Chondrocyte (in vitro differentiated cells): ENCODE measurements around the gene SERPINA1. TPM values are rescaled to one million over a fixed set of nuclear protein-coding genes. Genes with fewer than 3 reads are reported as not detected.

ENCODE experiments used
- DNase-seq: peaks from one replicate; pipeline ENCODE4 v3.0.0; 2021; ENCODE audit warnings: mixed read lengths, low spot score
- H3K27ac Mint-ChIP-seq: one replicate; pipeline ENCODE4 v1.8.0; 2021; ENCODE audit warnings: mild to moderate bottlenecking, moderate library complexity, mixed read lengths; ENCODE audit not compliant: unreplicated experiment
- H3K27me3 Mint-ChIP-seq: 2 replicates; pipeline ENCODE4 v1.8.0; 2021; ENCODE audit warnings: low read depth, mixed read lengths
- H3K36me3 Mint-ChIP-seq: 2 replicates; pipeline ENCODE4 v1.8.0; 2021; ENCODE audit warnings: low read depth, mixed read lengths
- H3K4me1 Mint-ChIP-seq: 2 replicates; pipeline ENCODE4 v1.8.0; 2021; ENCODE audit warnings: low read depth, mild to moderate bottlenecking, mixed read lengths
- H3K4me3 Mint-ChIP-seq: one replicate; pipeline ENCODE4 v1.8.0; 2021; ENCODE audit warnings: mild to moderate bottlenecking, moderate library complexity, mixed read lengths; ENCODE audit not compliant: unreplicated experiment
- H3K9me3 Mint-ChIP-seq: 2 replicates; pipeline ENCODE4 v1.8.0; 2021; ENCODE audit warnings: low read depth, mixed read lengths
- total RNA-seq: library from RNA; stranded (reverse); gene quantifications from 3 replicates; pipeline ENCODE4 v1.2.1, GENCODE V29; 2021
- TF ChIP-seq, protein P1 (sequence below): fragments of 200-600 bp; sonication (generic); IDR thresholded peaks from 2 replicates; pipeline ENCODE4 v1.5.0; 2021; ENCODE audit warnings: antibody characterized with exemption, mild to moderate bottlenecking, moderate library complexity

The SERPINA1 gene
- total RNA-seq, 1 donor from 2014 or later = 0.20 TPM

DNA sequence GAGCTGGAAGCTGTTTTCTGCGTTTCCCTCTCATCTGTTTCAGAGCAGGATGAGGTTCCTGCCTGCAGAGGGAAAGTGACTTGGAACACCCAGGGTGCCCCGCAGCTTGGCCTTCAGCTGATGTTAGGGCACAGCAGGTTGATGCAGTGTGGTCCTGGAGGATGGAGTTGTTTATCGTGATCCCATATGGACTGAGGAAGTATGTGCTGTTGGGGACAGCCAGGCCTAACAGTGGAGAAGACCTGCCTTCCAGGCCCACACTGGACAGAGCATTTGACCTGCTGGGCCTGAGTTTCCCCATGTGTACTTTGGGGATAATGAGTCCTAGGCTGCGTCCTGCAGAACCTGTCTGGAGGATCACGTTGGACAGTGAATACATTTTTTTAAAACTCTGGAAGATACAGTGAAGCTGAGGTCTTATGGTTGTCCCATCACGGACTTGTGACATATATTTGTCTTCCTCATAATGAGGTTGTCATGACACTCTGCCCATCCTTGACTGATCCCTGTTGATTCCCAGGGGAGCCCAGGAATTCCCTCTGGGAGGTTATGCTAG is 12.8 kb downstream of the SERPINA1 start:
- Mint-ChIP-seq H3K27ac (no peak overlapping the region), H3K27me3 (peaks cover 9% of the 10 kb centered on the region), H3K4me1 (peaks cover 19% of the 10 kb centered on the region)

DNA sequence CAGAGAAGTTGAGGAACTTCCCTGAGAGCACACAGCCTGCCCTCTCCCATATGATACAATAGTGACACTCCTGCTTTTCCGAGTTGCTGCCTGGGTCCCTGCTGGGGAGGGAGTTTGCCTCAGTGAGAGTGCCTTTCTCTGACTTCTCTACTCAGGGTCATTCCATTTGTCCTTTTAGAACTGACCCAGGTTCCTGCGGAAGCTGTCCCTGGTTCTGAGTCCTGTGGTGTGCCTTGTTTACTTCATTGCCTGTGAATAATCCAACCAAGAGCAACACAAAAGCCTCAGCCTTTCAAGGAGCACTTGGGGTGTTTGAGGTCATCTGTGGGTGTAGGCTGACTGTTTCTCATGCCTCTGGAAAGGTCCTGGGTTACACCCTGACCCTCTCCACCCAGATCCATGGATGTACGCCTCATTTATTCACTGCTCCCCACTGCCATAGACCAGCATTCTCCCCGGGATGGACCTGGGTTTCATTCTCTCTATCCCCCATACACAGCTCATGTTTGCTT is 13.6 kb downstream of the SERPINA1 start:
- no peak for DNase-seq
- Mint-ChIP-seq H3K4me1 (peaks cover 15% of the 10 kb centered on the region), H3K9me3 (no peaks in the 10 kb centered on the region), H3K4me3 (no peak overlapping the region), H3K27ac (no peak overlapping the region), H3K36me3 (no peaks in the 10 kb centered on the region), H3K27me3 (peaks cover 6% of the 10 kb centered on the region)
- TF ChIP-seq, protein P1, sequence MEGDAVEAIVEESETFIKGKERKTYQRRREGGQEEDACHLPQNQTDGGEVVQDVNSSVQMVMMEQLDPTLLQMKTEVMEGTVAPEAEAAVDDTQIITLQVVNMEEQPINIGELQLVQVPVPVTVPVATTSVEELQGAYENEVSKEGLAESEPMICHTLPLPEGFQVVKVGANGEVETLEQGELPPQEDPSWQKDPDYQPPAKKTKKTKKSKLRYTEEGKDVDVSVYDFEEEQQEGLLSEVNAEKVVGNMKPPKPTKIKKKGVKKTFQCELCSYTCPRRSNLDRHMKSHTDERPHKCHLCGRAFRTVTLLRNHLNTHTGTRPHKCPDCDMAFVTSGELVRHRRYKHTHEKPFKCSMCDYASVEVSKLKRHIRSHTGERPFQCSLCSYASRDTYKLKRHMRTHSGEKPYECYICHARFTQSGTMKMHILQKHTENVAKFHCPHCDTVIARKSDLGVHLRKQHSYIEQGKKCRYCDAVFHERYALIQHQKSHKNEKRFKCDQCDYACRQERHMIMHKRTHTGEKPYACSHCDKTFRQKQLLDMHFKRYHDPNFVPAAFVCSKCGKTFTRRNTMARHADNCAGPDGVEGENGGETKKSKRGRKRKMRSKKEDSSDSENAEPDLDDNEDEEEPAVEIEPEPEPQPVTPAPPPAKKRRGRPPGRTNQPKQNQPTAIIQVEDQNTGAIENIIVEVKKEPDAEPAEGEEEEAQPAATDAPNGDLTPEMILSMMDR = no peak

More for the DNA sequence above, 12.8 kb downstream of the SERPINA1 start:
- no peaks in the 10 kb centered on the region for H3K36me3 Mint-ChIP-seq
- TF ChIP-seq, protein P1 = no peak
- H3K4me3 Mint-ChIP-seq = no peak overlapping the region
- DNase-seq = no peak
- H3K9me3 Mint-ChIP-seq = no peaks in the 10 kb centered on the region

DNA sequence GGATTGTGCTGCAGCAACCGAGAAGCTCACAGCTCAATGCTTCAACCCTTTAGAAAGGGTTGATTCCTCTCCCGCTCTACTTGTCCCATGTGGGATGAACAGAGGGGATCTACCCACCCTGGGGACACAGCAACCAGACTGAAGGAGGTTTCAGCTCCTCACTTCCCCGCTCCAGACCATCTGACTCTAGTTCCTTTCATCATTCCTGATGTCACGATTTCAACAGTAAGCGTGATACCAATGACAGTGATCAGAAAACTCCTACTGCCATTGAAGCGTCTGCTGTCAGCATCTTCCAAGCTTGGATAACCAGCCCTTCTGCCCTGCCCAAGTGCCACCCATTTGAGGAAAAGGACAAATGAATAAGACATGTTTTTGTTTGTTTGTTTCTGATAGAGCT is 14.3 kb downstream of the SERPINA1 start:
- peaks cover 9% of the 10 kb centered on the region for H3K4me1 Mint-ChIP-seq
- H3K27ac Mint-ChIP-seq = peak overlapping the region; percentile 7
- H3K4me3 Mint-ChIP-seq = no peak overlapping the region
- no peaks in the 10 kb centered on the region for H3K36me3 Mint-ChIP-seq
- DNase-seq = no peak
- TF ChIP-seq, protein P1 = no peak
- no peaks in the 10 kb centered on the region for H3K9me3 Mint-ChIP-seq
- H3K27me3 Mint-ChIP-seq = peaks cover 2% of the 10 kb centered on the region

DNA sequence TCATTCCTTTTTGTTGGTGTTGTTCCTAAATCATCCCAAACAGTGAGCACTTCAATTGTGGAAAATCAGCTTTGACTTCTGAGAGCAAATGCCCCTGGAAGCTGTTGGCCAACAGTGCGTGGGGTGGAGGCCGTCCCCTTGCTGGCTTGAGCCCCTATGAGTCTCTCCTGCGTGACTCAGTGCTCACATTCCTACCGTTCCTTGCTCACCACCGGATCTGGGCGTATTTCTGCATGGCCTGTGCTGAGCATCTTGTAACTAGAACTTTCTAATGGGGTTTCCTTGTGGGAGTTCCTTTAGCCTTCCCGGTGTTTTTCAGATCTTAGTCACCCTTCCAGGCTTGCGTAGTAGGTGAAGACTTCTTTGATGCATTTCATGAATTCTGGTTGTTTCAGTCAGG is 14.7 kb downstream of the SERPINA1 start:
- Mint-ChIP-seq H3K9me3 (no peaks in the 10 kb centered on the region), H3K4me1 (peaks cover 9% of the 10 kb centered on the region), H3K27me3 (peaks cover 4% of the 10 kb centered on the region), H3K36me3 (no peaks in the 10 kb centered on the region), H3K4me3 (no peak overlapping the region), H3K27ac (peak overlapping the region; percentile 7)
- no peak for DNase-seq
- TF ChIP-seq, protein P1 = no peak

DNA sequence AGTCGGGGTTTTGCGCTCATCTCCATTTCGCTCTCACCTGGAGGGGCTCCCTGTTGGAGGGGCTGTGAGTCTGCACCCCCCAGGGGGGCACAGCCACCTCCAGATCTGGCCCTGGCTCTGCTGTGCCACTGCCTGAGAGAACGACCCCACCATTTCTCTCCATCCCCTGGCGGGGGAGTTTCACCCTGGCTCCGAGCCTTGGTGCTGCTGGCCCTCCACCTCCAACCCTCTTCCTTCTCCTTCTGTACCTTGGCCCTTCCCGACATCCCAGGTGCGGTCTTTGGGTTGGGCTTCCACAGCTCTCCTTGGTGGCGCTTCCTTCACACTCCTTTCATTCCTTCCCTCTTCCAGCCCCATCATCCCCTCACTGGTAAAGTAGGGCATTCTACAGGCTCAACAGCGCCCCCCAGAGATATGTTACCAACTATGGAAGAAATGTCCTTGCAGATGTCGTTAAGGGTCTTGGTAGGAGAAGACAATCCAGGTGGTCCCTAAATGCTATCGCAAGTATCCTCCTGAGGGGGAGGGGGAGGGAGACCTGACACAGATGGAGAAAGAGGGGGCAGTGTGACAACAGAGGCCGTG is 16.3 kb downstream of the SERPINA1 start:
- Mint-ChIP-seq H3K9me3 (no peaks in the 10 kb centered on the region), H3K27me3 (peaks cover 5% of the 10 kb centered on the region), H3K27ac (no peak overlapping the region), H3K4me1 (peaks cover 9% of the 10 kb centered on the region), H3K4me3 (no peak overlapping the region), H3K36me3 (no peaks in the 10 kb centered on the region)
- TF ChIP-seq, protein P1 = peak; percentile 7
- no peak for DNase-seq
